Thoracic aorta (tissue), 2 donors: Measurements from ENCODE around the gene VSIG10L2. TPM values are rescaled to one million over a fixed set of nuclear protein-coding genes. Genes with fewer than 3 reads are reported as not detected.
"Not testable (repeated sequence)": the region's sequence is repeated elsewhere in the genome, so short reads cannot be mapped to it uniquely, and the experiment has no call there.

Source experiments
- ATAC-seq: fragments of 150-250 bp; one replicate; pipeline ENCODE4 v1.8.0; 2017; ENCODE audit warnings: low read depth; ENCODE audit not compliant: insufficient number of reproducible peaks, low FRiP score
- DNase-seq: peaks from one replicate; pipeline ENCODE4 v3.0.0-alpha.2; 2020; ENCODE audit warnings: low spot score
- H3K27ac ChIP-seq, 2 donors: fragments of 200-600 bp; sonication (generic); 1 replicate in 1 of 2; 2 replicates in 1 of 2; pipeline ENCODE4 v1.5.1; 2016; ENCODE audit warnings: mild to moderate bottlenecking in 2 of 2, moderate library complexity in 2 of 2
- H3K27me3 ChIP-seq: fragments of 200-600 bp; sonication (generic); replicated peaks from 2 replicates; pipeline ENCODE4 v1.6.0; 2016; ENCODE audit warnings: mild to moderate bottlenecking; ENCODE audit not compliant: insufficient read depth
- H3K36me3 ChIP-seq: fragments of 200-600 bp; sonication (generic); one replicate; pipeline ENCODE4 v1.5.1; 2016
- H3K4me1 ChIP-seq, 2 donors: fragments of 200-600 bp; sonication (generic); 1 replicate in 1 of 2; 2 replicates in 1 of 2; pipeline versions ENCODE4 v1.5.1 to v1.6.0; 2016; ENCODE audit warnings: low read depth in 2 of 2, mild to moderate bottlenecking in 1 of 2; ENCODE audit not compliant: control insufficient read depth in 1 of 2
- H3K4me3 ChIP-seq: fragments of 200-600 bp; sonication (generic); 2 replicates; pipeline ENCODE4 v1.5.1; 2016; ENCODE audit warnings: mild to moderate bottlenecking
- H3K9me3 ChIP-seq: fragments of 200-600 bp; sonication (generic); 2 replicates; pipeline ENCODE4 v1.5.1; 2016
- total RNA-seq, 2 donors: library from RNA; depleted of rRNA; stranded (reverse); fragments of >200 nt; gene quantifications; one replicate each; pipeline versions ENCODE4 v1.1.0 to v1.2.3, GENCODE V29; 2016
- TF ChIP-seq, protein P1 (sequence below): fragments of 200-600 bp; sonication (generic); IDR thresholded peaks from one replicate; pipeline ENCODE4 v1.5.1; 2019; ENCODE audit warnings: antibody characterized with exemption

Gene VSIG10L2
- total RNA-seq, 2 donors from 2014 or later, result not detected

DNA sequence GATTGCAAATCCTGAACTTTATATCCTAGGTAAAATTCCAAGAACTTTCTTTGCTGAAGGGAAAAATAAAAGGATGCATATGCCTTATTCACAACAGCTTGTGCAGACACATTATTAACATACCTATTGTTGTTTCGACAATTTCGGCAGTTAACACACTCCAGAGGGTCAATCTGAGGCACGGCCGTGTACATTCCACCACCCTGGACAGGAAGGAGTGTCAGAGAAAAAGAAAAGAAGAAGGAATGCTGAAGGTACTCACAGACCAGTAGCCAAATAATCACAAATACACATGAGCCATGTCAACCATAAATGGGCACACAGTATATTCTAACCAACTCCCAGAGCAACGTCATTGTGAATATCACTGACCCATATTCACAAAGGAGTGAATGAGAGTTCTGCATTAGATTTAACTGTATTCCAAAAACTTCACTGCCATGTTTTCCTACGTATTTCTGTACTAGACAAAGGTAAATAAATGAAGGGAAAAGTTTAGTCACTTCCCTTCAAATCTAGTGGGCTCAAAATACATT is 32.4 kb downstream of the VSIG10L2 start:
- Histone ChIP-seq H3K27me3 (no peaks in the 10 kb centered on the region), H3K27ac (no peak overlapping the region), H3K36me3 (no peaks in the 10 kb centered on the region), H3K4me3 (no peak overlapping the region), H3K4me1 (peaks cover 0 to 17% of the 10 kb centered on the region in 2 donors), H3K9me3 (no peaks in the 10 kb centered on the region)
- ATAC-seq (no peak), DNase-seq (no peak)
- TF ChIP-seq, protein P1, sequence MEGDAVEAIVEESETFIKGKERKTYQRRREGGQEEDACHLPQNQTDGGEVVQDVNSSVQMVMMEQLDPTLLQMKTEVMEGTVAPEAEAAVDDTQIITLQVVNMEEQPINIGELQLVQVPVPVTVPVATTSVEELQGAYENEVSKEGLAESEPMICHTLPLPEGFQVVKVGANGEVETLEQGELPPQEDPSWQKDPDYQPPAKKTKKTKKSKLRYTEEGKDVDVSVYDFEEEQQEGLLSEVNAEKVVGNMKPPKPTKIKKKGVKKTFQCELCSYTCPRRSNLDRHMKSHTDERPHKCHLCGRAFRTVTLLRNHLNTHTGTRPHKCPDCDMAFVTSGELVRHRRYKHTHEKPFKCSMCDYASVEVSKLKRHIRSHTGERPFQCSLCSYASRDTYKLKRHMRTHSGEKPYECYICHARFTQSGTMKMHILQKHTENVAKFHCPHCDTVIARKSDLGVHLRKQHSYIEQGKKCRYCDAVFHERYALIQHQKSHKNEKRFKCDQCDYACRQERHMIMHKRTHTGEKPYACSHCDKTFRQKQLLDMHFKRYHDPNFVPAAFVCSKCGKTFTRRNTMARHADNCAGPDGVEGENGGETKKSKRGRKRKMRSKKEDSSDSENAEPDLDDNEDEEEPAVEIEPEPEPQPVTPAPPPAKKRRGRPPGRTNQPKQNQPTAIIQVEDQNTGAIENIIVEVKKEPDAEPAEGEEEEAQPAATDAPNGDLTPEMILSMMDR, result no peak

DNA sequence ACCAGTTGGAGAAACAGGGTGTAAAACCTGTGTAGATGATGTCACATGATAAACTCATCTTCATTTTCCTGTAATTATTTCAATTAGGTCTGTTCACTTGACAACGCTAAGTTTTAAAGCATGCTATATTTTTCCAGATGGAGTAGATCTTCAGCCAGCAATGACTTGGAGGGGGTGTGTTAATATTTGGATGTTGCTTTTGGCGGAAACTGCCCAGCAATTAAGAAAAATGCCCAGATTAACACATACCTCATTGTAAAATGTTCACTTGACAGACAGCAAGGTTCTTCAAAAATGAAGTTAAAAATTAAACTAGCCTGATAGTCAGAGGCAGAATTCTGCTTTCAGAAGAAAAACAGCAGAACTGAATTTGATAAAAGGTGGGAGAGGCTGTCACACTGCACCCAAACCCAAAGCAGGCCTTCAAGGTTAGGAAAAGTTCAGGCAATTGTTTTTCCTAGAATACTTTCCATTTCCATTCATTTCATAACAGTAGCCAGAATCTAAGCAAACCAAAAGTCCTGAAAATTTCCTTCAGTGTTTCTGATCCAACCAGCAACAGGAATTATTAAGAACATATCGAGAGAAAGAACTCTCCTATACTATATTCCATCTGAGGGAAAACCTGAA is 33.0 kb downstream of the VSIG10L2 start:
- no peaks in the 10 kb centered on the region for H3K27me3 ChIP-seq
- no peak overlapping the region for H3K27ac ChIP-seq
- no peak for DNase-seq
- no peaks in the 10 kb centered on the region for H3K36me3 ChIP-seq
- peaks cover 0 to 17% of the 10 kb centered on the region in 2 donors for H3K4me1 ChIP-seq
- H3K4me3 ChIP-seq, result no peak overlapping the region
- no peak for ATAC-seq
- H3K9me3 ChIP-seq, result no peaks in the 10 kb centered on the region
- TF ChIP-seq, protein P1, result no peak

DNA sequence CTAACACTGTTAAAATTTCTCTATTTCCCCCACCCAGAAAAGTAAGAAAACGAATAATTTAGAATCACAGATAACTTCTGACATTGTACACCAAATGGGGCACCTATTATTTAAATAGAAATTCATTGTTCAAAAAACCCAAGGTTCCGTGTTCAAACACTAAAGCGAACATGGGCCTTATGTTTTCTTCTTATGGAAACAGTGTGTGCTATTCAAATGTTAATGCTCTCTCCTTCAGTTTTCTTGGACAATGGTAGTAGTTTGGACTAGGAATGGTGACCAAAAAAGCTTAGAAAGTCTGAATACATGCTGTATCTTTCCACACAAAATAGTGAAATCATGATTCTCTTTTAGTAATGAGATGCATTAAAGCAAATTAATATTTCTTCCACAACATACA is 33.7 kb downstream of the VSIG10L2 start:
- no peaks in the 10 kb centered on the region for H3K9me3 ChIP-seq
- H3K4me1 ChIP-seq, result peaks cover 0 to 17% of the 10 kb centered on the region in 2 donors
- ATAC-seq, result no peak
- no peaks in the 10 kb centered on the region for H3K27me3 ChIP-seq
- H3K36me3 ChIP-seq, result no peaks in the 10 kb centered on the region
- H3K27ac ChIP-seq, result no peak overlapping the region
- no peak for DNase-seq
- H3K4me3 ChIP-seq, result no peak overlapping the region
- TF ChIP-seq, protein P1, result no peak

DNA sequence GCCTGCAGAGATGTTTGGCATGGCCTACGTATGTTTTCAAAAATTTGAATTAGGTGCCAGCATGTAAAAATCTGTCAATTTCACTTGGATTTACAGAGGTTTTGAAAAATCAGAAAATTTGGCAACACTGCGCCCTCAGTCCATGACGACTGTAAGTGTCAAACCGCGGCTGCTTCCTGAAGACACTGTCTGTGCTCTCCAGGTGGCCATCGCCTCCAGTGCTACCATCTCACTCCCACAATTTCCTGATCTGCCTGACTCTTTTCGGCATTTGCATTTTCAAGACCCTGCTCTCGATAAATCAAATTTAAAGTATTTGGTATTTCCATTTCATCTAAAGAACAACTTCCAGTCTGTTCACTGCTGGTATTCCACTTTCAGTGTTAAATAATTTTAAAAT is 34.6 kb downstream of the VSIG10L2 start:
- ATAC-seq, result no peak

DNA sequence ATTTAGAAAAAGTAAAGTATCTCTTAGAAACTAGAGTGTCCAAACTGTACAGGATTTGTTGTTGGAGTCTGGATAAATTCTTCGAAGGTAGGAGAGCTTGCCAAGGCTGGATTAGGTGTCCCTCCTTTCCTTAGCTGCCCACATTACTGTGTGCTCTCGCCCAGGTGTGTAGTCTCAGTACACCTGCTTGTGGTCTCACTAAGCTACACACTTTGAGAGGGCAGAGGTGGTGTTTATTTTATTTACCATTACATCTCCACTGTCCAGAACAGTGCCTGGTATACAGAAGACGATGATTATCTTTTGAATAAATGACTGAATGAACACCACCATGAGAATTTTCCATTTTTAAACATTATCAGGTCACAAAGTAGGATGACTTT is 36.5 kb downstream of the VSIG10L2 start:
- DNase-seq, result no peak
- no peak for ATAC-seq
- no peak overlapping the region for H3K4me3 ChIP-seq
- H3K27me3 ChIP-seq, result no peaks in the 10 kb centered on the region
- no peak overlapping the region for H3K27ac ChIP-seq
- H3K36me3 ChIP-seq, result no peaks in the 10 kb centered on the region
- H3K4me1 ChIP-seq, result peaks cover 0 to 17% of the 10 kb centered on the region in 2 donors
- TF ChIP-seq, protein P1, result no peak
- no peaks in the 10 kb centered on the region for H3K9me3 ChIP-seq

More for the DNA sequence above, 34.6 kb downstream of the VSIG10L2 start:
- H3K9me3 ChIP-seq, result no peaks in the 10 kb centered on the region
- H3K36me3 ChIP-seq, result no peaks in the 10 kb centered on the region
- no peak for DNase-seq
- H3K4me3 ChIP-seq, result no peak overlapping the region
- H3K4me1 ChIP-seq, result peaks cover 0 to 17% of the 10 kb centered on the region in 2 donors
- no peak overlapping the region for H3K27ac ChIP-seq
- TF ChIP-seq, protein P1, result no peak
- no peaks in the 10 kb centered on the region for H3K27me3 ChIP-seq

DNA sequence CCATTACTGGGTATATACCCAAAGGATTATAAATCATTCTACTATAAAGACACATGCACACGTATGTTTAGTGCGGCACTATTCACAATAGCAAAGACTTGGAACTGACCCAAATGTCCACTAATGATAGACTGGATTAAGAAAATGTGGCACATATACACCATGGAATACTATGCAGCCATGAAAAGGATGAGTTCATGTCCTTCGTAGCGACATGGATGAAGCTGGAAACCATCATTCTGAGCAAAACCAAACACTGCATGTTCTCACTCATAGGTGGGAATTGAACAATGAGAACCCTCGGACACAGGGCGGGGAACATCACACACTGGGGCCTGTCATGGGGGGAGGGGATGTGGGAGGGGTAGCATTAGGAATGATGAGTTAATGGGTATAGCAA is 40.1 kb downstream of the VSIG10L2 start:
- DNase-seq, result not testable (repeated sequence)

More for the DNA sequence above, 40.1 kb downstream of the VSIG10L2 start:
- ATAC-seq, H3K9me3 ChIP-seq, H3K4me1 ChIP-seq, H3K36me3 ChIP-seq, H3K27ac ChIP-seq, H3K4me3 ChIP-seq, H3K27me3 ChIP-seq: not testable (repeated sequence)
